CD4-positive, alpha-beta T cell treated with Interleukin-6 at 100 ng/mL for 8 hours (primary cell): ENCODE results near the gene DPPA4.
"Not testable (repeated sequence)": the region's sequence is repeated elsewhere in the genome, so short reads cannot be mapped to it uniquely, and the experiment has no call there.

ENCODE experiments used
- DNase-seq: peaks from one replicate; pipeline ENCODE4 v3.0.0-alpha.2; 2020; ENCODE audit warnings: mixed read lengths, low spot score

Gene DPPA4, protein sequence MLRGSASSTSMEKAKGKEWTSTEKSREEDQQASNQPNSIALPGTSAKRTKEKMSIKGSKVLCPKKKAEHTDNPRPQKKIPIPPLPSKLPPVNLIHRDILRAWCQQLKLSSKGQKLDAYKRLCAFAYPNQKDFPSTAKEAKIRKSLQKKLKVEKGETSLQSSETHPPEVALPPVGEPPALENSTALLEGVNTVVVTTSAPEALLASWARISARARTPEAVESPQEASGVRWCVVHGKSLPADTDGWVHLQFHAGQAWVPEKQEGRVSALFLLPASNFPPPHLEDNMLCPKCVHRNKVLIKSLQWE

DNA sequence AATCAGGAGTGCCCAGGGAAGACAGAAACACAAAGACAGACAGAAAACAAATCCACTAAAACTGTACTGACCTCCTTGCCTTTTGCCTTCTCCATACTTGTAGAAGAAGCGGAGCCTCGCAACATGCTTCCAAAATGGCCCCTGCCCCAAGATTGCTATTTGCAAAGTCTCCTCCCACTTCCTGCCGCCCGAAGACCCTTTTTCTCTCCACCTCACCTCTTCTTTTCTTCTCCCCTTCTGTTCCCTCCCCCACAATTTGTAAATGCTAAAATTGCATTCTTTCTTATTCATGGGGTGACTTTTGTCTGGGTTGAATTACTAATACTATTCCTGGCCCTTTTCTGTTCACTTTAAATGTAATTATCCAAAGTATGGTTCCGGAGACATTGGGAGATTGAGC is at the start of gene DPPA4:
Gene DPPA4, minus strand, starts transcription at position 154 of the 400 bp plus-strand sequence. Its CDS starts 29 bp downstream, at position 125.
- DNase-seq, result no peak

DNA sequence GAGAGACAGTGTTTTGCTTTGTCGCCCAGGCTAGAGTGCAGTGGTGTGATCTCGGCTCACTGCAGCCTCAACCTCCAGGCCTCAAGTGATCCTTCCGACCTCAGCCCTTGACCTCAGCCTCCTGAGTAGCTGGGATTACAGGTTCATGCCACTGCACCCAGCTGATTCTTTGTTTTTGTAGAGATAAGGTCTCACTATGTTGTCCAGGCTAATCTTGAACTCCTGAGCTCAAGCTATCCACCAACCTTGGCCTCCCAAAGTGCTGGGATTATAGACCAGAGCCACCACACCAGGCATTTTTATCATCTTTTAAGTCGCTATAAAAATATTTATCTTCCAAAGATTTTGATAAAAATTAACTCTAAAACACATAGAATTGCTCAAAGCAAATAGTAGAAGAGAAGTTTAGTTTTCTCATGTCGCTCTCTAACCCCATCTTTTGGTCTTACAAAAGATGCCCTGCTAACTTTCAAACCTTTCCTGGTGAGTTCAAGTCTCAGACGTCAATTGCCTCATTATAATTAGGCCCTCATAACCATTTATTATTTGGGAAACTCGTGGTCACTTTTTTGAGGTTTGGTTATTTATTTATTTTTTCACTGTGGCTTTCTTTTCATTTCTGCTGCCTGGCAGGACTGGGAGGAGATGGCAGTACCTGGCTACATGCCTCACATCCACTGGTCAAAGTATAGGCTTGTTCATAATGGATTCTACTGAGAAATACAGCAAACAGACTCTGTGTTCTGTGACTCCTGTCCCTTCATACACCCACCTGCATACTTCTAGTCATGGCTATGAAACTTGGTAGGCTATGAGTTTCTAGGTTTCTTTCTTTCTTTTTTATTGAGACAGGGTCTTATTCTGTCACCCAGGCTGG is 48.3 kb upstream of the DPPA4 start:
- DNase-seq, result no peak

DNA sequence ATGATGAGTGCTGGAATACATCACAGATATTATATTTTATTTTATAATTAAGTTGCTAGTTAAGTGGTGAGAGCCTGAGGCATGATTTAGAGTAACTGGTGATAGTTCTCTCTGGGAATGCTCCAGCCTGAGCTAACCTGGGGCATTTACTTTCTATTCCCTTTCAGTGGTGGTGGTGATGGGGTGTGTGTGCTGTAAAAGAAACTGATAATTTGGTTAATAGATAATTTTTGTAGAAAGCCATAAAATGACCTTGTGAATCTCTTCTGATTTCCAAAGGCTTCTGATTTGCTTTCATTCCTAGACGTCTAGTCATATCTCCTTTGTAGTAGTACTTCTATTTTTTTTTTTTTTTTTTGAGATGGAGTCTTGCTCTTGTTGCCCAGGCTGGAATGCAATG is 46.8 kb upstream of the DPPA4 start:
- no peak for DNase-seq

DNA sequence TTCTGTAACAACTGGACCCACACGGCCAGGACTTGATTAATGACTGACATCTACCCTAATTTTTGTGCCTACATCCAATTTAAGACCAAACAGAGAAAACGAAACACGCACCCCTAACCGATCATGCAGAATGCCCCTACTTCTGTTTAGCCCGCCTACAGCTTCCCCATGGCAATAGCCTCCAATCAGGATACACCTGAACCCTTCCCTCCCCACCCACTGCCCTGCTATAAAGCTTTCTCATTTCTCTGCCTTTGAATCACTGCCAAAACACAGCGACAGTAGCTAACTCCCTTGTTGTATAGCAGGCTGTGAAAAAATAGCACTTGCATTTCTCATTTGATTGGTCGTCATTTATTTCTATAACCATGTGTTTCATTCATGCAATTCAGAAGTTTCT is 45.2 kb upstream of the DPPA4 start:
- no peak for DNase-seq

DNA sequence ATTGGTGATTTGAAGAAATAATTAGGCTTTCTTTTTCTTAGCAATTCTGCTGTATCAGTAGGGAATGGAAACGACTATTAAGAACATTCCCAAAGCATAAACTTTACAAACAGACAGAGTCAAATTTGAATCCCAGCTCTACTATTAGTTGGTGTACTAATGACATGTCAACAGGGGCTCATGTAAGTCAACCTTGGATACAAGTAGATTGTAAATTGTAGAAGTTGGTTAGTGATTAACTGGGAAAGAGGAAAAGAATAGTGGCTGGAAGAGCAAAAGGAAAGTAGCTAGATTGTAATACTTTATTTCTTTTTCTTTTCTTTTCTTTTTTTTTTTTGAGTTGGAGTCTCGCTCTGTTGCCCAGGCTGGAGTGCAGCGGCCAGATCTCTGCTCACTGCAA is 38.6 kb upstream of the DPPA4 start:
- DNase-seq, result no peak

DNA sequence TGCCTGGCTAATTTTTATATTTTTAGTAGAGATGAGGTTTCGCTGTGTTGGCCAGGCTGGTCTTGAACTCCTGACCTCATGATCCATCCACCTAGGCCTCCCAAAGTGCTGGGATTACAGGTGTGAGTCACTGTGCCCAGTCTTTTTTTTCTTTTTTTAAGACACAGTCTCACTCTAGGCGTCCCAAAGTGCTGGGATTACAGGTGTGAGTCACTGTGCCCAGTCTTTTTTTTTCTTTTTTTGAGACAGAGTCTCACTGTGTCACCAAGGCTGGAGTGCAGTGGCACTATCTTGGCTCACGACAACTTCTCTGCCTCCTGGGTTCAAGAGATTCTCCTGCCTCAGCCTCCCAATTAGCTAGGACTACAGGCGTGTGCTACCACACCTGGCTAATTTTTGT is 37.1 kb upstream of the DPPA4 start:
- DNase-seq, result not testable (repeated sequence)

DNA sequence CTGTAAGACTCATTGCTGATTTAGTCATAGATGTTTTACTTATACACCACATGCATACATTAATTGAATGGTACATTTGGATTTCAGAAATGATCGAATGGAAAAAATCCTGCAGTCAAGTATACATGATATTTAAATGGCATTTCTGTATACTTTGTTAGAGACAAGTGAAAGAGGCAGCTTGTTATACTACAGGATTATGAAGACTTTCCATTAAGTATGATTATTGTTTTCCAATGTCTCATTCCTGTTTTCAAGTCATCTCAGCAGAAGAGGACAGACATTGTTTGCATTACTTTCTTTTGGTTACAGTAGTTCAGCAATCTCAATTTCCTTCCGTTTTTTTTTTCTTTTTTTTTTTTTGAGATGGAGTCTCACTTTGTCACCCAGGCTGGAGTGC is 36.6 kb upstream of the DPPA4 start:
- no peak for DNase-seq

DNA sequence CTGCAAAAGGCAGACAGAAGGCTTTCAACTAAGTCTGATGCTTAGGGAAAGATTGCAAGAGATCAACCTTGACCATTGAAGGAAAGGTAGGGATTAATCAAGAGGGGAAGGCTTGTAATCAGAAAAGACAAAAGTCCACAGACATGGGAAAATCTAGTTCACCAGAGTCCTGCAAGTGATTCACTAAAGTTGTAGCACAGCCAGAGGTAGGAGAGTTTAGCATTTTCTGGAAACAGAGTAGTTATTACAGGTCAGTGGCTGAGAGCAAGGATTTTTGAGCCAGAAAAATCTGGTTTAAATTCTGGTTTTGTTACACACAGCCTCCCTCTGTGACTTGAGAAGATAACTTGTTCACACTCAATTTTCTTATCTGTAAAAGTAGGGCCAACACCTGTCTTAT is 35.3 kb upstream of the DPPA4 start:
- no peak for DNase-seq

DNA sequence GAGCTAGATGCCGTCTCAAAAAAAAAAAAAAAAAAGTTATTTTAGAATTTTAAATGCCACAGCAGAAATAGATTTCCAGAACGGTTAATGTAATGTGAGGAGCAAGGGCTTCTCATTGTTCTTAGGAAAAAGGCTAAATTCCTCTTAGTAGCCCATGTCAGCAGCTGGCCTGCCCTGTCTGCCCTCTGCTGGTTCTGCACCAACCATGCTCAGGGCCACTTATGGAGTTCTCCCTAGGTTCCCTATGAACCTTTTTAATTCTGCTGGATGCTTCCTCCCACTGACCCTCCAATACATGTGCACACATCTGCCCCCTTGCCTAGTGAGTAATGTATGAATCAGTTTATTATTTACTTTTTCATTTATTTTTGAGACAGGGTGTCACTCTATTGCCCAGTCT is 32.2 kb upstream of the DPPA4 start:
- no peak for DNase-seq

DNA sequence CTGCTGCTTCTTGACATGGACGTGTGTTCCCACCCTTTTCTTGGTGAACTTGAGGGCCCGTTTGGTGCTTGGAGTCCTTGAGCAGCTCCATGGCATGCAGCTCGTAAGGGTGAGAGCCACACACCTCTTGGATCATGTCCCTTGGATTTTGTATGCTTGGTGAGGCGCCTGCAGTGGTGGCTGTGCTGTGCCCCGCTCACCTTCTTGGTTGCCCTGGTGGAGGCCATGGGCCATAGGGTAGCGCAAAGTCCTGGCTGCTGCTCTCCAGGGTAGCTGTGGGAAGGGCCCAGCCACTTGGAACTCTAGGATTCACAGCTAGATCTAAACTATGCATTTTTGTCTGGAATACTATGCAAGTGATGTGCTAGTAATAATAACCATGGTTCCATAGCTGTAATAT is 26.7 kb upstream of the DPPA4 start:
- no peak for DNase-seq

DNA sequence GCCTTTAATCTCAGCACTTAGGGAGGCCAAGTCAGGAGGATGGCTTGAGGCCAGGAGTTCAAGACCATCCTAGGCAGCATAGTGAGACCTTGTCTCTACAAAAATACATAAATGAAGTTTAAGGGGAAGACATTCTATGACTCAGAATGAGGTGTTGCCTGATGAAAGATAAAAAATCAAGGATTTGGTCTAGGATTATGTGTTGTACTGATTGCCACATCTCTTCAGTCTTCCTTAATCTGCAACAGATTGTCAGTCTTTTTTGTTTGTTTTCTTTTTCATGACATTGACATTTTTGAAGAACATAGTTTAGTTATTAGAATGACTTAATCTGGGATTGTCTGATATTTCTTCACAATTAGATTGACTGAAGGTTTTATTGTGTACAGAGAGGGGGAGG is 26.3 kb upstream of the DPPA4 start:
- no peak for DNase-seq

DNA sequence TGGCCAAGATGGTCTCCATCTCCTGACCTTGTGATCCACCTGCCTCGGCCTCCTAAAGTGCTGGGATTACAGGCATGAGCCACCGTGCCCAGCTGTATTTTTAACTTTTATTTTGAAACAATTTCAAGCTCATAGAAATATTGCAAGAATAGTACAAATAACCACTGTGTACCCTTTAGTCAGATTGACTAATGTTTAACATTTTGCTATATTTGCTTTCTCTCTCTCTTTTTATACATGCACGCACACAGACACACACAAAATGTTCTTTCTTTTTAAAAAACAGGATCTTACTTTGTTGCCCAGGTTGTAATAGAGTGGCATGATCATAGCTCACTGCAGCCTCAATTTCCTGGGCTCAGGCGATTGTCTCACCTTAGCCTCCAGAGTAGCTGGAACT is 25.5 kb upstream of the DPPA4 start:
- no peak for DNase-seq

DNA sequence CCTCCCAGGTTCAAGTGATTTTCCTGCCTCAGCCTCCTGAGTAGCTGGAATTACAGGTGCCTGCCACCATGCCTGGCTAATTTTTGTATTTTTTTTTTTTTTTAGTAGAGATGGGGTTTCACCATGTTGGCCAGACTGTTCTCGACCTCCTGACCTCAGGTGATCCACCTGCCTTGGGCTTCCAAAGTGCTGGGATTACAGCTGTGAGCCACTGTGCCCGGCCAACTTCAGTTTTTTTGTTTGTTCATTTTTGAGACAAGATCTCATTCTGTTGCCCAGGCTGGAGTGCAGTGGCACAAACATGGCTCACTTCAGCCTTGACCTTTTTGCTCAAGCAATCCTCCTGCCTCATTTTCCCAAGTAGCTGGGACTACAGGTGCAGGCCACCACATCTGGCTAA is 21.5 kb upstream of the DPPA4 start:
- DNase-seq, result not testable (repeated sequence)

DNA sequence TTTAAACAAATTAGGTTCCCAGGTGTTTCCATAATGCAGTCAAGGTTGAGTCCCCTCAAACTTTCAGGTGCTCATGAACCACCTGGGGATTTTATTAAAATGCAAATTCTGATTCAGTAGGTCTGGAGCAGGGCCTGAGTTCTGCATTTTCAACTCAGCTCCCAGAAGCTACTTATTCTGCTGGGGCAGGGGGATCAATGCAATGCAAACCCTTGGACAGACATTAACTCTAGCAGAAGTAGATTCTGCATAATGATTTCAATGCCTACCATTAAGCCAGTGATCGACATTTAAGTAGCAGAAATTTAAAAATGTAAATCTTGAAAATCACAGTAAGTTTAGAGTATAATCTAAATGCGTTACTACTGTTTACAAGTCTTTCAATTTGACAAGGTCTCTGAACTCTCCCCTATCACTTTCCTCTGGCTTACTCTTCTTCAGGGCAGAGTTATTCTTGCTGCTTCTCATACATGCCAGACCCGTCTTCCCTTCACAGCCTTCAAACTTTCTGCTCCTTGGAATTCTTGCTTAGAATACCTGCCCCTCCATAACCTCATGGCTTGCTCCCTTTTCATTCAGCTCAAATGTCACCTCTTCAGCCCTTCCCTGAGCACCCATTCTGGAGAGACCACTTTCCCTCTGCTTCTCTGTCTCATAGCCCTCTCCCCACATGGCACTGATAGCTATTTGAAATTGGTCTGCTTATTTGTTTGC is 19.3 kb upstream of the DPPA4 start:
- DNase-seq, result no peak

DNA sequence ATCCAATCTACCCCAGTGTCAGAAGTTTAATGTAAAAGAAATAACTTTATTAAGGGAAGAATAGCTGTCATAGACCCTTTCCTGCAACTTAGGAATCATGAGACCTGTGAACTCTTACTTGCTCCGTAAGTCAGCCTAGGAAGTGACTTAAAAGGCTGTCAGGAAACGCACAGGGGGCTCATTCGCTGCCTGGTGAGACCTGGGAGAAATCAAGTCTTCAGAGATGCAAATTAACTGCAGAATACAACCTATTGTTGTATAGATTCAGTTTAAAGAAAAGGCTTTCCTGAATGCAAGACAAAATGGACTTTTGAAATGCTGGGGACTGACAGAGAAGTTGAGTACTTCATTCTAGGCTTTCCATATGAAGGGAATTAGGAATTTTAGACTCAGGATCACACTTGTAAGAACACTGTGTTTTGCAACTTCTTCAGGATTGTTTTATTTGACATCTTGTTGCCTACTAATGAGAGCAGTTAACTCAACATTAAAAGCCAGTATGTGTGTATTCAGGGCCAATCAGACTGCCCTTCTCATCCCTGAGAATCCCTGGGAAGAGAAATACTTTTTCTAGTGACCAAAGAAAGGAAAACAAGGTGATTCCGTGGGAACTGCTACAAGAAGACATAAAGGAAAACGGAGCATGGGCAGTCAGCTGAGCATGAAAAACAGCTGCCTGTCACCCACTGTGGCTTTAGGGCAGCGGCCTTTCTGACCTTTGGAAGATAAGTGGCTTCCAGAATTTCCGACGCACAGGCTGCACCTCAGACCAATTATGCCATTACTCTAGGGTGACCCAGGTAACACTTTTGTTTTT is 18.5 kb upstream of the DPPA4 start:
- no peak for DNase-seq

DNA sequence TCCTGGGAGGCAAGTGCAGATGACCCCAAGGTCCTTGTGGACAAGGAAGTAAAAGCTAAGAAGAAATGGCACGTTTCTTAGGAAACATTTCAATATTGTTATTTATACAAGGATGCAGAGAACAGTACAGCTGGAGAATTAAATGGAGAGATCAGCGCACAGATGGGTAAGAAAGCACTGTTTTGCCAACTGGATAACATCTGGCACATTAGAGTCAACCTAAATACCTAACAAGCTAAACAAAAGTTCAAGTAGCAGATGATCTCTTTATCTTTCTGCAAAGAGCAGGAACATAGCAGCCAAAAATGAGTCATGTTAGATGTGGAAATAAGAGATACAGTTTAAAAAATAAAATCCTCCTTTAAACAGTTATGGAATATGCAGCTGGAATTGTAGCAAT is 15.7 kb upstream of the DPPA4 start:
- no peak for DNase-seq

DNA sequence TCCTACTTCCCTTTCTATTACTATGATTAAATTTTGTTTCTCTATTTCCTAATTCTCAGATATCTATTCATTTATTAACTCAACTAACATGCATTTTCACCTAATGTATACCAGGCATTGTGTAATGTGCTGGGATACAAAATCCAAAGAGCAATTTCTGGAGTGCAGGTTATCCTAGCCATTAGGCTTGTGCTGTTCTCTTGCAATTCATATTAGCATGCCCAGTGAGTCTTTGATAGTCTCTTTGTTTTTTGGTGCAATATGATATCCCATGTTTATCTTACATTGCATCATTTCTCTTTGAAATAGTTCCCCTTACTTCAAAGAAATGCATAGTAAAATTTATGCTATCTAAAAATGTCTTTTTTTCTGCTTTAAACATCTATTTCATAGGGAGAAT is 13.9 kb upstream of the DPPA4 start:
- DNase-seq, result no peak

DNA sequence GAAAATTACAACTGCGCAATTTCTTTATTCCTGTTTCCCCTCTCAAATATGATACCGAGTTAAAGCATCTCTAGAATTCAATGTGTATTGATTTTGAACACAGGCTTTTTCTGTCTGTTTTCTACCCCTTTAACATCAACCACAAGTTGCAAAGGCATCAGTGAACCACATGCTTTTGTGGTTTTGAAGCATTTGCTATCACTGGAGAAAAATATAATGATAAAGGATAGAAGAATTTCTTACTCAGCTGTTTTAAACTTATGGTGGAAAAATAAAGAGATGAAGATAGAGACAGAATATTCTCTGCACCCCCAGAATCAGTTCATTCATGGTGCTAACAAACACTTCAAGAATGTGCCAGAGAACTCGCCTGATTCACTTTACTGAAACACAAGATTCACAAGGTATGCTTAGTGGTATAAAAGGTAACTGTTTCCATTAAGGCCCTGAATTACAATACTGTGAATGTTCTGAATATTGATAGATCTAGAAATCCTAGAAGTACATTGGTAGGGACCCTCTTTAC is 9.5 kb upstream of the DPPA4 start:
- no peak for DNase-seq

DNA sequence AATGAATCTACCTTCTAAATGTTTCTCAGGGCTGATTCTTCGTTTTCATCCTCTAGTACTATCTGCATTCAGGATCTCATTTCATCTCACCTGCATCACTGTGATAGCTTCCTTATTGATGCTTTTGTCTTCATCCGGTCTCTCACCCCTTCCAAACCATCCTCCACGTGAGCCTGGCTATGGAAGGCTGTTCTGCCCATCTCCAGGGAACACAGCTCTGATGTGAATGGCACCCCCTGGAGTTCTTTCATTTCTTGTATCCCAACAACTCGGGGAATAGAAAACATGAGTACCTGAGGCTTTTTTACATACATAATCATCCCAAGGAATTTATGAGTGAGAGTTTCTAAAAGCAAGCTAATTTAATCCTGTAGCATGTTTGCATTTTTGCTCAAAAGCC is 8.8 kb upstream of the DPPA4 start:
- DNase-seq, result no peak

DNA sequence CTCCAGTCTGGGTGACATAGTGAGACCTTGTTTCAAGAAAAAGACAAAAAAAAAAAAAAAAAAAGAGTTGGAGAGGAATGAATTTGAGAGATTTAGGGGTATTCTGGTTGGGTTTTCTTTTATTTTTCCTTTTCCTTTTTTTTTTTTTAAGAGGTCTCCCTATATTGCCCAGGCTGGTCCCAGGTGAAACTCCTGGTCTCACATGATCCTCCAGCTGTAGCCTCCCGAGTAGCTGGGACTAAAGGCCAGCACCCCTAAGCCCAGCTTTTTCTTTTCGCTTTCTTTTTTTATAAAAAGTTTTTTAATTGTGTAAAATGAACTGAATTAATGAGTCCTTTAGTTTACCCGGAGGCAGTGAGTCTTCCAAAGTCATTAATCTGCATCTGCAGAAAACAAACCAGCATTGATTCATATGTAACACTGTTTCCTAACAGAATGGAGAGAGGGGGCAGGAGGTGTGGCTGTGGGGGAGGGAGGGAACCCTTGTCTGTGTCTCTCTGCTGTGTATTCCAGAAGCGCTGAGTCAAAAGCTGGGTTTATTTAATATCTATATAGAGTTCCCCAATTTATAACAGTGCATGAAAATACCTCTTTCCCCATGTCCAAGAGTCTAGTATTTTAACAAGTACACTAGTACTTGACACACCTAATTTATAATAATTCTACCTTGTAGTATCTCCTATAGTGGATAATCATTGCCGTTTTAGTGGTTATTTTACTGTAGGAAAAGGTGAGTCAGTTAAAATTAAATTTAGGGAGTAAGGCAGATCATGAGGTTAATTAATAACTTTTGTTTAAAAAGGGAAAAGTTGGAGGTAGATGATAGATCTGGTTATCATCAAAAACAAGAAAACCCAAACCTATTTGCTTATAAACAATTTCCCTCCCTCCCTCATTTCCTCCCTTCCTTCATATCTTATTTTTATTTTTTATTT is 2.6 kb upstream of the DPPA4 start:
- DNase-seq, result no peak

DNA sequence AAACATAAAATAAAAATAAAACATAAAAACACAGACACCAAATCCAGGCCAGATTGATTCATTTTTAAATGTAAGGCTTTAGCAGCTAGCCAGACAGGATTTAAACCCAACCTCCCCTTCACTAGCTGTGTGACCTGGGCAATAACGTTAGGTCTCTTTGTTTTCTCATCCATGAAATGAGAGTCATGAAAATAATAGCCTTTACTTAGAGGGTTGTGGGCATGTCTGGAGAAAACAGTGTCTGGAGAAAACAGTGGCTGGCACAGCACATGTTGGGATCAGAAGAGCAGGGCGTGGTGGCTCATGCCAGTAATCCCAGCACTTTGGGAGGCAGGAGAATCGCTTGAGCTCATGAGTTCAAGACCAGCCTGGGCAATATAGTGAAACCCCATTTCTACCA is 1.9 kb upstream of the DPPA4 start:
- no peak for DNase-seq
